ENCODE measurements around the gene APOL4.
"Not testable (repeated sequence)": the region's sequence is repeated elsewhere in the genome, so short reads cannot be mapped to it uniquely, and the experiment has no call there.

Gene APOL4

GRCh38 chr22:36204001-36204631 lies 2.5 kb upstream of the APOL4 start:
- no peak for DNase-seq (ENCODE audit: low read depth)
- H3K4me3 ChIP-seq (replicated peaks; ENCODE audit: low read depth, low read length) = no peak overlapping the region
- TF ChIP-seq CTCF (IDR thresholded peaks at IDR 0.05; ENCODE audit: low read length, missing control alignments) = no peak

GRCh38 chr22:36203441-36203840 lies 1.8 kb upstream of the APOL4 start:
- DNase-seq (ENCODE audit: low read depth) = not testable (repeated sequence)

GRCh38 chr22:36202906-36203305 lies 1.3 kb upstream of the APOL4 start:
- not testable (repeated sequence) for DNase-seq (ENCODE audit: low read depth)

More at GRCh38 chr22:36203441-36203840, 1.8 kb upstream of the APOL4 start:
- not testable (repeated sequence) for H3K4me3 ChIP-seq (replicated peaks; ENCODE audit: low read depth, low read length)

GRCh38 chr22:36201025-36201424 lies 584 bp downstream of the APOL4 start:
- not testable (repeated sequence) for H3K4me3 ChIP-seq (replicated peaks; ENCODE audit: low read depth, low read length); DNase-seq (ENCODE audit: low read depth)

More at GRCh38 chr22:36202906-36203305, 1.3 kb upstream of the APOL4 start:
- not testable (repeated sequence) for H3K4me3 ChIP-seq (replicated peaks; ENCODE audit: low read depth, low read length)

- DNase-seq (ENCODE audit: low read depth) = no peak
- no peak overlapping the region for H3K4me3 ChIP-seq (replicated peaks; ENCODE audit: low read depth, low read length)
- TF ChIP-seq CTCF (IDR thresholded peaks at IDR 0.05; ENCODE audit: low read length, missing control alignments) = no peak
Observed at GRCh38 chr22:36199001-36199551, 2.5 kb downstream of the APOL4 start.

GRCh38 chr22:36198536-36198935 lies 3.1 kb downstream of the APOL4 start:
- no peak overlapping the region for H3K4me3 ChIP-seq (replicated peaks; ENCODE audit: low read depth, low read length)
- DNase-seq (ENCODE audit: low read depth) = no peak
- TF ChIP-seq CTCF (IDR thresholded peaks at IDR 0.05; ENCODE audit: low read length, missing control alignments) = no peak

- no peak for DNase-seq (ENCODE audit: low read depth)
- TF ChIP-seq CTCF (IDR thresholded peaks at IDR 0.05; ENCODE audit: low read length, missing control alignments) = no peak
- H3K4me3 ChIP-seq (replicated peaks; ENCODE audit: low read depth, low read length) = no peak overlapping the region
Observed at GRCh38 chr22:36197514-36198146, 4.0 kb downstream of the APOL4 start.

GRCh38 chr22:36197065-36197440 lies 4.6 kb downstream of the APOL4 start:
- DNase-seq (ENCODE audit: low read depth) = peak; percentile 77
- no peak for TF ChIP-seq CTCF (IDR thresholded peaks at IDR 0.05; ENCODE audit: low read length, missing control alignments)
- H3K4me3 ChIP-seq (replicated peaks; ENCODE audit: low read depth, low read length) = no peak overlapping the region

Data from fibroblast of pulmonary artery (primary cell).